Stimulated activated CD4-positive, alpha-beta T cell treated with anti-CD3 and anti-CD28 coated beads, Interleukin-1b, Interleukin-23, amount 100 ng/mL, for 1 hour (primary cell): ENCODE measurements around the gene EFEMP1.

ENCODE experiments used
- DNase-seq, 2 donors: peaks; one replicate each; pipeline ENCODE4 v3.0.0-alpha.2; 2020; ENCODE audit warnings: low read depth in 2 of 2

The EFEMP1 gene

DNA sequence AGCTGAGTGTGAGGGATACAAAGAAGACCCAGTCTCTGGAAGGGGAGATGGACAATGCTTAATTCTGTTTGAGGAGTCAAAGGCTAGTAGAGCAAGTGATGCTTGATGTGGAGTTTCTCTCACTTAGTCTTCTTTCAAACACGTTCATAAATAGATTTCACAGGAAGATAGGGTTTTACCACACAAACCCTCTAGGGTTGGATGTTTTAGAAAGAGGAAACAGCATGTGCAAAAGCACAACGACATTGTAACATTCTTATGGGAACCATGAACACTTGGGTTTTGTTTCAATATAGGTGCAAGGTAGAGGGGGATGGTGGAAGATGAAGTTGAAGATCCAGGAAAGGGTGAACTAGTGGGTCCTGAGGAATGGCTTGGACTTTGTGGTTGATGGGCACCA is 10.8 kb upstream of the EFEMP1 start:
- no peak for DNase-seq

DNA sequence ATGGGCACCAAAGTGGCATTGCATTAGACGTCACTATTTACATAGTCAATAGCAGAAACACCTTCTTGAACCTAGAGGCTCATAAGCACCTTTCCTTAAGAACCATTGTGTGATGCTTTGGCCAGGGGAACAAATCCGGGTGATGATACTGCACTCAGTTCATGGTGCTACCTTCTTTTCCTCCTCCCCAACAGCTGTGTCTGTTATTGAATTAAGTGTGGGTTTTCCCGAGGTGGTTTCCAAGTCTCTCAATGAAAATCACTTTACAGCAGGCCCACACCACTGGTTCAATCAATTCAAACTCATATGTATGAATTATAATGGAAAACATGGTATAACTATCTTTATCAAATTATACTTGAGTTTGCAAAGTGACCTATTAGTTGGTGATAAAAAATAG is 9.3 kb upstream of the EFEMP1 start:
- no peak for DNase-seq

DNA sequence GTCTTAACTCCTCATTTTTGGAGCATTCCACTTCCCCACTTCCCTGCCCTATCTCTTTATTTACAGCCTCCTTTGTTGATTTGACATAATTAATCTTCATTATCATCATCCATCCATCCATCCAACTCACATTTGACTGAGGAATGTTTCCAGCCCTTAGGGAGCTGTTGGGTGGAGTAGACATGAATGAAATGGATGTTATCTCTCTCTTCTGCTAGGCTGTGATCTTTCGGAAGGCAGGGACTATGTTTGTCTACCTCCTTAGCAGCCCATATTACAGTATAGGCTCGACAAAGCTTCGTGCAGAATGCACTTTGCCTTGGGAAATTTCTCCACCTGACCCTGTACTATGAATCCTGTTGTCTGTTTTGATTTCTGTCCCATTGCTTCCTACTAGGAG is 7.7 kb upstream of the EFEMP1 start:
- no peak for DNase-seq

DNA sequence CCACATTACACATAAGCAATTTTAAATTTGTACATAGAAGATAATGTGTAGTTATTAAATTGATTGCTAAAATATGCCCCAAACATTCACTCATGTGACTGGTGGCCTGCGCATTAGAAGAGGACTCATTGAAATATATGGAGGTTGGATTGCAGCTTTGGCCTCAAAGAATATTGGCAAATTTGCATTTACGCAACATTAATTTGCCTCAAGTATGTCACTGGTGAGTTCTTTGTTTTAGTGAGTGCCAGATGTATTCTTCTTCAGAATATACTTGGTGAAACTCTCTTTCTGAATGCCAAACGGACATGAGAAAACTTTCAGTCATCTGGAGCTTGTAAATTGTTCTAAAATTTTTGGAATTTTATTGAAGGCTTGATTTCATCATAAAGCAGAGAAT is 5.9 kb upstream of the EFEMP1 start:
- DNase-seq: no peak

DNA sequence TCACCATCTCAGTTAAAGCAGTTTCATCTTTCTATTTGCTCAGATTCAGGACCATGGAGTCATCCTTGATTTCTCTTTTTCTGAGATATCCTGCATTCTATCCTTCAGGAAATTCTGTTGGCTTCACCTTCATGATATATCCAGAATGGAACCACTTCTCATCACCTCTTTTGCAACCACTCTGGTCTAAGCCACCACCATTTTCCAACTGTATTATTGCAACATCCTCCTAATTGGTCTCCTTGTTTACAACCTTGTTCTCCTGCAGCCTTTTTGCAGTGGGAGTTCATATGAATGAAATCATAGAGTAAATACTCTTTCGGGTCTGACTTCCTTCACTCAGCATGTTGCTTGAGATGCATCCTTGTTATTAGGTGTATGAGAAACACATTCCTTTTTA is 3.4 kb upstream of the EFEMP1 start:
- DNase-seq: no peak

DNA sequence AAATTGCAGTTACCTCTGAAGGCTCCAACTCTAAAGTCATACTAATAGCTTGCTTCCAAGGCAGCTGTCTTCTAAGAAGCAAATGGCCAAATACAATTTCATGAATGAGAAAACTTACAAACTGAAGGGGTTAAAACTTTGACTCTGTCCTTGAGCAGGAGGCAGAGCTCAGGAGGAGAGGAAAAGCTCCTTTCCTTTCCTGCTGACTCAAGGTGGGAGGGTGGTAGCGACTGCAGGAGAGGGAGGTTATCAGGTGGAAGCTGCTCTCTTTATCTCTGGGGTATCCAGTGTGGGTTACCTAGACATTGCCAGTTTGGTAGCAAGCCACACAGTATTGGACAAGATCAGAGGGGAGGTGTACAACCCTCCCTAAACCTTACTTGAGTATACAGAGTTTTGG is 2.7 kb upstream of the EFEMP1 start:
- DNase-seq: no peak

DNA sequence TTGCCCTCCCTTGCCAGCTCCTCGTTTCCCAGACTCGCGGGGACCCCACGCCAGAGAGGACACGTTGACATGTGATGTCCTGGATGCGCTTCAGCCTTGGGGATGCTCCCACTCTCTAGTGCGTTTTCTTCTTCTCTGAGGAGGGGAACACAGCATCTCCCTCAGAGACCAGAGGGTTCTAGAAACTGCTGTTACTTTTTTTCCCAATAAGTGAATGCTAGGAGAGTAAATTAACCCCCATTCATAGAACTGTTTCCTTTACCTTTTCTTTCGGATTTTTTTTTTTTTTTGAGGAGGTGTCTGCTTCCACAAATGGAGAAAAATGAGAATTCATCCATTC is 370 bp upstream of the EFEMP1 start:
- DNase-seq: no peak

DNA sequence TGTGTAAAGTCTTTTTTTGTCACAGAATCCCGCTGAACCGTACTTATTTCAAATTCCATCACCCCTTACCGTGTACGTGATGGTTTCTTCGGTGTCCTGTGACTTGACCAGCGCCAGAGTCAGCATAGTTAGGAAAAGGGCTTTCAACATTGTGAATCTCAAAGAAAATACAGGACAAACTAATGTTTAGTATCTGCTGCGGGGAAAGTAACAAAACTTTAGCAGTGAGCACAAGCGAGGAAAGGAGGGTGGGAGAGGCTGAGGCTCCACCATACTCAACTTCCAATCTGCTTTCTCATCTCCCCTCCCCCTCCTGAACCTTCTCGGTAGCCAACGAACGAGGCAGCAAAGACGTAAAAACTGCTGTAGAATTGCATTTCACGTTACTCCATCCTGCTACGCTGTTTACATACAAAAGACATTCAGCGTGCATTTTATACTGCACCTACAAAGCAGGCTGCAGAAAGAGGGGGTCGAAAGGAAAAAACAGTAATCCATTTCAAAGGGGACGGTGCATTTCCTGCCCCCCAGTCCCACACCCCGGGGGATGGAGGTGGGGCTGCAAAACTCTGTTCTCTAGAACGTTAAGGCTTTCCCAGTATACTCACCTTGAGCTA is 1.2 kb downstream of the EFEMP1 start:
- no peak for DNase-seq

DNA sequence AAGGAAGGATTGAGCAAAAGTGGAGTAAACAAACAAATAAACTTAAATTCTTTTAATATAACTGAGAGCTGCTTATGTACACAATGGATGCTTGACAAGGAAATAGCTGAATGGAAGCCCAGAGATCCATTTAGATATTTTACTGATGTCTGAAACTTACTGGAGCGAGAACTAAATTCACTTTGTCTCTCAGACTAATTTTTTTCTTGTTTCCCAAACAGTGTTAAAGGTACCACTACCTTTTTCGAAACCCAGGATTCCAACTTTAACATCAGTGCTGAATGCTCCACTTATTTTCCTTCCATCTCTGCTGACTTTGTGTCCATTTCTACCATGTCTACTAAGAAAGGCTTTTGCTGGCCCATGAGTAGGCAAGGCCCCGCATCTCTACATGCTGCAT is 4.0 kb downstream of the EFEMP1 start:
- no peak for DNase-seq

DNA sequence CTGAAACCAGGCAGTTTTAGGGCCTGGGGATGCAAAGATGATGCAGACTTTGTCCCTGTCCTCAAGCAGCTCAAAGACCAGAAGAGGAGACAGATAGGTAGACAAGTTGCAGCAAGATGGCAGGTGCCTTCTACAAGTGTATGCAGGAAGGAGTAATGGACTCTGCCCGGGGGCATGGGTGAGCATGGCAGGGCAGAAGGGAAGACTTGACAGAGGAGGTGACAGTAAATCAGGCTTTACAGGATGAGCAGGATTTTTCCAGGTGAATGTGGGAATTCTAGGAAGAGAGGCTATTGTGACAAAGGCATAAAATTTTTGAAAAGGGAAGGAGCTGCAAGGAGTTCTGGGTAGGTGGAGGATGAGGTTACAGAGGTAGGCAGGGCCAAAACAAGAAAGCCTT is 4.7 kb downstream of the EFEMP1 start:
- DNase-seq: no peak

DNA sequence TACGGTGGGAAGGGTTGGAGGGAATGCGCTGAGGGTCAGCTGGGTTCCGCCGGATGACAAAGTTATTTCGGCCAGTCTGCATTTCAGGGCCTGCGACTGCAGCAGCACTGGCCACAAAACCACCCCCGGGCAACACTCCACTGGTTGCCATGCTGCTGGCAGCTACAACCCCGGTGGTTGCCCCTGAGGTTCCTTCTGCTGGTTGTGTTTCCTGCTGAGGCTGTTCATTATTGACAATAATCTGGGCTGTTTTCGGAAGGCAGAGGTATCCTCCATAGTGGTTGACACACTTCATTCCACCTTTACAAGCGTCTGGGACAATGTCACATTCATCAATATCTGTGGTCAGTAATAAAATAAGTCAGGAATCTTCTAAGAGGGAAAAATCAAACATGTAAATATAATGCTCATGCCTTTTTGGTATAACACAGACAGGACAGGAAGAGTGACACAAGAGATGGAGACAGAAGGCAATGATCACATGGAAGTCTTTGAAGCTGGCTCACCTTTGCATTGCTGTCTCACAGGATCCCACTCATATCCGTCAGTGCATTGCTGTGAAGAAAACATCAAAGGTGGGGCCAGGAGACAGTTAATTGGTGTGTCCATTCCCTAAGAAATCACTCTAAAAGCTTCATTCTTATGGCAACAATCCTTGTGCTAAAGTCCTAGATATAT is 5.7 kb downstream of the EFEMP1 start:
- DNase-seq: no peak

DNA sequence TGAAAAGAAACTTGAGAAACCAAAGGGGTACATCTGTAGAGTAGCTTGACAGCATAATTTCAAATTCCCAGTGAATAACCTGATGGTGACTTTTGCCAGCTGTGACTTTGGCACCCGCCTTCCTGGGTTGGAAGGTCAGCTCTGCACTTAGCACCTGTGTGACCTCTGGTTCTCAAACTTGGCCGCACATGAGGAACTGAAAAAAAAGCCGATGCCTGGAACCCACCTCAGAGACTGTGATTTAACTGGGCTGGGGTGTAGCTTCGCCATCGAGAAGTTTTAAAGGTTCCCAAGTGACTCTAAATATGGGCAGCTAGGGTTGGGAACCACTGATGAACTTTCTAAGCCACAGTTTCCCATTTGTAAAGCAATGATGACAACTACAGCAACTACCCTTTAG is 6.5 kb downstream of the EFEMP1 start:
- no peak for DNase-seq

DNA sequence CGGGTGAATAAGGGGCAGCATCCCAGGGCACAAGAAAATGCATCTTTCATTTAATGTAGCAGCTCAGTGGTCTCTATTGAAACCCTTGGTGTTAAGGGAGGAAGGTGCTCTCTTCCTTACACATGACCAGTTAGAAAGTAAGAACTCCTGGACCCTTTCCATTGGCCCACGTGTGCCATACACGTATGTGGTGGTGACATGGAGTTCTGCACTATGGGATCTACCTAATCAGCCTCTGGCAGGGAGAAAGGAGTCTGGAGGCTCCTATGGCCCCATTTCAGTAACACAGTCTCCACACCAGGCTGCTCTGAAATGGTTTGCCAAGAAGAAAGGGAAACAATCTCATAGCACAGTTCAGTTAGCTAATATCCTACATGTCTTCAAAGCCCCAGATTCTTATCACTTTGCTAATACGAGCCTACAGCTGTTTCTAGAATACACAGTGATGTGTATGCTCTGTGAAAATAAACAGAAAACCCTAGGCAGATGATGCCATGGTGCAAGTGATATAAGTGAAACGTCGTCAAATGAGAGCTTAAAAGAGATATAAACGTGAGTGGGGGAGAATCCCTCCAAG is 7.0 kb downstream of the EFEMP1 start:
- DNase-seq: no peak

DNA sequence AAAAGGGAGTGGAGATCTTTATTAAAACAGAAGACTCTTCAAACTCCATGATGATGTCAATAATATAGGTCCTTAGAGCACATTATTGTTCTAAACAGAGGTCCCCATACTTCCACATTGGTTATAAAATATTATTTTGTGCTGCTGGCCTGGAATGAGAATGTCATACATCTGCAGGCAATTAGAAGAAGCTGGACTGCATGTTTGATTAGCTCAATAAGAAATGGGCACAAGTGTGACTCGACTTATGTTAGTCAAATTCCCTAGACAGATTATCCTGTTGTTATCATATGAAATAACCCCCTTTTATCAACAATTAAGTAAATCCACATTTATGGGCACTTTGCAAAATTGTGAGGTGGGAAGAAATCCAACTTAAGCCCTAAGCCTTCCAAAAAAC is 8.8 kb downstream of the EFEMP1 start:
- no peak for DNase-seq

DNA sequence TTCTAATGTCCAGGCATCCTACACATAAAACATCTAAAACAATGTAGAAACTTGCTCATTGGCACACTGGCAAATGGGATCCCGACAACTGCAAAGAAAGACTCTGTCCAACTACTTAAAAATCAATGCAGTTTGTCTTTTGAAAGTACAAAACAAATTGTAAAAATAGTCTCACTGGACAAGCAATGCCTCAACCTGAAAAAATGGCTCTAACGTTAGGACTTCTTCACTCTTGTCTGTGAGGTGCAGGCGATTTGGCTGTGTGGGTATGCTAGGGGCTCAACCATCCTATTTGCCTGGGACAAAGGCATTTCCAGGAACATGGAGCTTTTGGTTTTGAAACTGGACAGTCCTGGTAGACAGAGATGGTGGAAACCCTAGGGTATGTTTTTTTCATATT is 10.7 kb downstream of the EFEMP1 start:
- no peak for DNase-seq

DNA sequence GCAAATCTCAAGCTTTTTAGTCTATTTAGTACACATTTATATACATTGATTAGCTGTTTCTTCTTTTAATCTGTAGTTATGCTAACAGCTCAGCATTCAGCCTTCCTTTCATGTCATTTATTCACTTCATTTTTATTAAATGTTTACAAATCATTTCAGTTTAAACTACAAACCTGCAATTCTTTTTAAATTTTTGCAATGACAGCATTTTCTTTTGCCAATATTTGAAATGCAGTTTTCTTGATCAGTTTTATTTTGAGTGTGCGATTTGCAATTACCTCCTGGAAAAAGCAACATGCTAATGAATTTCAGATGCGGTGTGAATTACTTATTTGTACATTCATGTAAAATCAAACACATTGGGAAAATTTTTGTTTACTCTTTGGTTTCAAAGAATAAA is 13.5 kb downstream of the EFEMP1 start:
- DNase-seq: no peak

DNA sequence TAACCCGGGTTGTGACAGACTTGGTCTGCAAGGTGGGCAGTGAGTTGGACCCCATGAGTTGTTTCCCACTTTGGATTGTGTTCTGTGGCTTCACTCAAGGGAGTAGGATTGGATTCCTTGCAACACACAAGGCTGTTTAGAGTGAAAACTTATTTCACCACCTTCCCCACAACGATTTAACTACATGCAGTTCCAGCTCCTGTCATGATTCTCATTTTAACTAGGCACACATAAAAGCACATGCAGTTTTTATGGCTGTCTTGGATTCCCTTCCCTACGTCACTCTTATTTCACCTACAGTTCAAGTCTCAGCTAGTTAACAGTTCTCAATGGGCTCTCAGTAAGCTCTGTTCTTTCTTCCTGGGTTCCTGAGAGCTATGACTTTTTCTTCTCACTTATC is 15.9 kb downstream of the EFEMP1 start:
- DNase-seq: no peak

DNA sequence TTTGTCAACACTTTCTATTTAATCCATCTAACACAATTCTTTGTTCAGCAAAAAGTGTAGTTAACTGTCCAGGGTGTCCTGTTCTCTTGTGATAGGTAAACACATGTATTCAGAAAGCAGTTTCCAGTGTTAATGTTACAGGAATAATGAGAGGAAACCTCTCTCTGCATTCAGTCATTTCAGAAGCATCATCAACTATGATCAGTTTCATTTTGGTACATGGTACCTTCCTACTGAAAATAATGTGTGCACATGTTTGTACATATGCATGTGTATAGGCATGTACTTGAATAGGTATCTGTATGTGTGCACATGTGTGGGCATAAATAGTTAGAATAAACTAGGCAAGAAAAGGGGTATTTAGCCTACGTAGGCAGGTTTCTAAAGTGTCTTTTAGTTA is 16.6 kb downstream of the EFEMP1 start:
- DNase-seq: no peak

DNA sequence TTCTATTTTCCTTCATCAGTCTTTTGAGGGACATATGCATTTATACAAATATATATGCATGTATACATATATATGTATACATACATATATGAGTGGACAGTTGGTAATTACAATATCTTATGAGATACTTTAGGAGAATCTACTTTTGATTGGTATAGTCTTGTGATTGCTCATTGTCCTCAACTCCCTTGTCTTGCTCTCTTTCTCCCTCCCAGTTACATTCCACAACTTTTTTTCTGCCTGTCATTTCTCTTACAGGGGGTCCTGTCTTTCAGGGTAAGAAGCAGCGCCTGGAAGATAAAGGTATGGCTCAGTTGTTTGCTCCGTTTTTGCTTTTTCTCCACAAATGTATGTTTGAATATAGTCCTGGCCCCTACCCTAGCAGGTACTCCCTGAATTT is 19.9 kb downstream of the EFEMP1 start:
- no peak for DNase-seq

DNA sequence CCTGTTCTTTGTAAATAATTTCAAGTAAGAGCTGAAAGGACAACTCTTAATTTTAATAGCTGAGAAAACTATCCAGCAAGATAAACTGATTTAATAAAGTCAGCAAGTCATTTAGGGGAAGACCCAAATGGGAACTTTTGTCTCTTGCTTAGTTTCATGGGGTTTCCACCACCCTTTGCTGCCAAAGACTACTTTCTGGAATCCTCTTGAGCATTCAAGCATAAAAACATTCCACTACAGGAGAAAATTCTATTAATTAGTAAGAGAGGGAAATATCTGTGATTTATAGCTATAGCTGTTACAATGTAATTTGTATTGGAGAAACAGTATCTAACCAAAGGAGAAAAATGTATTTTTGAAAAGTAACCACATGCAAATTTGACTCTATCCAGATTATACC is 20.6 kb downstream of the EFEMP1 start:
- DNase-seq: no peak

DNA sequence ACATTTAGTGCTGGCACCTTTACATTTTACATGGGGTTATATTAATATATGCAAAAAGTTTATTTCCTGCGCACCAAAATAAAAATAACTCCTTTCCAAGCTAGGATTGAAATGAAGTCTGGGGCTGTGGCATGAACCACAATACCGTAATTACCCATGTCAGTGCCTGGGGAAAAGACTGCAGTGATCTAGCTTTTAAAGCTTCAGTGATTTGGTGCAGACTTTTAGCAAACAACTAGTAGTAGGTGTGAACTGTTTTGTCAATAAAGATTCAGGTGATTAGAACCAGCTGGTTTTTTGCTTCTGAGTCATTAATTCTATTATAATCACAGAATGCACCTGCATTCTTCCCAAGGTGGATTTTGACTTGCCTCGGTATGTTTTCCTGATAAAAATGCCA is 21.2 kb downstream of the EFEMP1 start:
- no peak for DNase-seq

DNA sequence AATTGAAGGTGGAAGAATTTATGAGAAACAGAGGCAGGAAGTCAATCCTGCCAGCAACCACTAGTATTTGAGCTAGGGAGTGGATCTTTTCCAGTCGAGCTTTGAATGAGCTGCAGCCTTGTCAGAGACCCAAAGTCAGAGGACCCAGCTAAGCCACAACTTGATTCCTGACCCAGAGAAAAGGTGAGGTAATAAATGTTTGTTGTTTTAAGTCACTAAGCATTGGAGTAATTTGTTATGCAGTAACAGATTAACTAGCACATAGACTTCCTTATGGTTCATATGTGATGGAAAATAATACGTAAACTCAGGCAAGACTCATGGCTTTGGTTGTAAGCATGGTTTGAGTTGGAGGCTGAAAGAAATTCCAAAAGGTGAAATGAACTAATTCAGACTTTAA is 21.6 kb downstream of the EFEMP1 start:
- DNase-seq: no peak

DNA sequence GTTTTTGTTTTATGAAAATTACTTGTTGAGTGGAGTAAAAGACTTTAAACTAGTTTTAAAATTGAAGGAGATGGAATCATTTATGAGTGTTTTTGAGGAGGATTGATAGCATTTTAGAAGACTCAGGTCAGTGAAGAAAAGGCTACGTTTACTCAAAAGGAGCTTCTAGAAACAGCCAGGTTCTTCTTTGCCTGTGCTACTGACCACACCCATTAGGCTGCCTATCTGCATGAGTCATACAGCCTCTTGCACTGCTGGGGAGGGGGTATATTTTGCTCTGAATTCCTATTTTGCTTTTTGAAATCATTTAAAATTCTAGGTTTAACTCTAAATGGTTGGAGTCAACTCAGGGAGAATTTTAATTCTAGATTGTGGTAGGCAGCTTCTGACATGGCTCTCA is 22.3 kb downstream of the EFEMP1 start:
- DNase-seq: no peak

DNA sequence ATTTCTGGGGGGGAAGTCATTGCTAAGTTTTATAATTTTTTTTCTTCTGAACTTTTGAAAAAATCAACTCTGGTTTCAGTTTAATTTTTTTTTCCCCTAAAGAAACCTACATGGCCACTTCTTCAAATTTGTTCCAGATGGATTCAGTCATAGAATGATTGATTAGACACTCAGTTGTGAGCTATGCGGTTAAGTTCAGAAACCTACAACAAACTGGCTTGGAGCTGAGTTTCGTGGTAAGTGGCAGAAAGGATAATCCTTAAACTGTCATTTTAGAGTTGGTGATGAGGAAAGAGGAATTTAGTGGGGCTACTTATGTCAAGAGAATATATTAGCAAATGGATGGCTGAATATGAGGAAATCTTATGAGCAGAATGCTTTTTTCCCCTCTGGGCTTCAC is 23.7 kb downstream of the EFEMP1 start:
- DNase-seq: no peak
